Activated naive CD4-positive, alpha-beta T cell treated with anti-CD3 and anti-CD28 coated beads, Interleukin-2, amount 50 U/mL, for 72 hours (primary cell): ENCODE measurements around the gene TBC1D19. TPM values are rescaled to one million over a fixed set of nuclear protein-coding genes. Genes with fewer than 3 reads are reported as not detected.

Experiments
- ATAC-seq, 2 donors: fragments of 150-1000 bp; cut with Tn5 transposase; 2 replicates each; pipeline ENCODE4 v1.10.0; 2021; ENCODE audit warnings: mild to moderate bottlenecking in 2 of 2, moderate library complexity in 2 of 2
- DNase-seq, 2 donors: peaks; one replicate each; pipeline ENCODE4 v3.0.0; 2021 to 2022; ENCODE audit warnings: low spot score in 2 of 2
- H3K27ac Mint-ChIP-seq, 2 donors: one replicate each; pipeline ENCODE4 v1.8.0; 2022; ENCODE audit warnings: mild to moderate bottlenecking in 2 of 2, mixed read lengths in 2 of 2
- H3K36me3 Mint-ChIP-seq, 2 donors: one replicate each; pipeline ENCODE4 v1.8.0; 2022; ENCODE audit warnings: mixed read lengths in 2 of 2
- H3K9me3 Mint-ChIP-seq, 2 donors: one replicate each; pipeline ENCODE4 v1.8.0; 2022; ENCODE audit warnings: mixed read lengths in 2 of 2
- total RNA-seq, 2 donors: library from RNA; stranded (reverse); gene quantifications; one replicate each; pipeline ENCODE4 v1.2.3, GENCODE V29; 2022

Gene TBC1D19
- total RNA-seq, 2 donors from 2014 or later, result 4.8 to 5.5 TPM

DNA sequence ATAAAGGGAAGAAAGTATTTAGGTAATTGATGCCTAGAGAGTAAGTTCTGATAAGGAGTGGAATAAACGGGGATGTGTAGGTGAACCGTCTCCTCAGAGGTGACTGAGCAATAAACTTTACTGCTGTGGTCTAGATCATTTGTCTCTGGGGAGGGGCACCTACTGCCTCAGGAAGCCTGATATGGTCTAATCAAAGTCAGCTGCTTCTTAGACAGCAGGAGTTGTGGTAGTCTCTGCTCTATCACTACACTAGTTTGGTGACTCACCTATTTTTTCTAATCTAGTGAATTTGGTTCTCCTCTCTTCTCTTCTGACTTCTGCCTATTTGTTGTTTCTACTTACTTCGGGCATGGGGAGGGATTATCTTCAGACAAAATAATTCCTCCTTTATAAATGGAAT is 181.6 kb downstream of the TBC1D19 start:
- ATAC-seq (peak in 1 of 2 donors; percentile 64), DNase-seq (no peak)
- H3K27ac Mint-ChIP-seq, result no peak overlapping the region
- peaks cover 0 to 11% of the 10 kb centered on the region in 2 donors for H3K36me3 Mint-ChIP-seq
- no peaks in the 10 kb centered on the region for H3K9me3 Mint-ChIP-seq

- no peak for ATAC-seq
- Mint-ChIP-seq H3K36me3 (peaks cover 0 to 11% of the 10 kb centered on the region in 2 donors), H3K9me3 (no peaks in the 10 kb centered on the region), H3K27ac (no peak overlapping the region)
- no peak for DNase-seq
Observed at GRCh38 chr4:26766141-26766540, 182.3 kb downstream of the TBC1D19 start.

- Mint-ChIP-seq H3K27ac (no peak overlapping the region), H3K9me3 (no peaks in the 10 kb centered on the region), H3K36me3 (peaks cover 7 to 9% of the 10 kb centered on the region in 2 donors)
- no peak for DNase-seq
- ATAC-seq, result no peak
Observed at GRCh38 chr4:26772096-26772873, 188.4 kb downstream of the TBC1D19 start.

DNA sequence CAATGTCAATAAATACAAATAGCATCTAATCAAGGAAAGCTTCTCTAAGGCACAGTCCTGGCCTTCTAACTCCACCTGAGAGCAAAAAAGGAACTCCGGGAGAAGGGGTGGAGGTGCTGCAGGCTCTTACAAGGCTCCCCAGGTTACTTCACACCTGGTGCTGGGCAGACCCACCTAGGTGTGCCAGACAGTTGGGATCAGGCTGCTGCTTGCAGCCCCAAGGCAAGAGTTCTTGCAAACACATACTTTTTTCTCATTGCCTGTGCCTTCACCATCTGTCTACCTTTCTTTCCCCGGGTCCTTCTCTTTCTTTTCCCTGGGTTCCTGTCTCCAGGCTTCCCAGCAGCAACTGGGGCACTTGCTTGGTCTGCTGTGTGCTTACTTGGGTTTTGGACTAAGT is 195.3 kb downstream of the TBC1D19 start:
- no peak for DNase-seq
- Mint-ChIP-seq H3K9me3 (no peaks in the 10 kb centered on the region), H3K36me3 (peaks cover 0 to 6% of the 10 kb centered on the region in 2 donors), H3K27ac (no peak overlapping the region)
- ATAC-seq, result no peak

GRCh38 chr4:26779674-26780073 is 195.8 kb downstream of the TBC1D19 start:
- H3K27ac Mint-ChIP-seq, result no peak overlapping the region
- ATAC-seq, result no peak
- DNase-seq, result no peak
- peaks cover 0 to 6% of the 10 kb centered on the region in 2 donors for H3K36me3 Mint-ChIP-seq
- no peaks in the 10 kb centered on the region for H3K9me3 Mint-ChIP-seq

DNA sequence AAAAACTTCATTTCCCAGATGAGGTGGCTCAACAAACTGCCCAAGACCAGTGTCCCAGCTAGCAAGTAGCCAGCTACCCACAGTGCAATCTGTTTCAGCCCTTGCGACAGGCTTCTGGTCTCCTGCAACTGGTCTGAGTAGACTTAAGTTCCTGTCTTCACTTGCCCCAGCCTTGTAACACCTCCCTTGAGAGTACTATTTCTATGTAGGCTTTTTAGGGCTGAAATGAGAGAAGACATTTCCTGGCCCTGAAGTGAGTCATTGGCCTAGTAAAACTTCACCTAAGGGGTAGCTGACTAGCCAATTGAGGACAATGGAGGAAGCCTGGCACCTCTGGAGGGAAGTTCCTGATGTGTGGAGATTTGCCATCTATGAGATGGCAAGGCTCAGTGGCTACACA is 196.7 kb downstream of the TBC1D19 start:
- ATAC-seq (peak; percentile 67 to 74), DNase-seq (no peak)
- no peak overlapping the region for H3K27ac Mint-ChIP-seq
- peaks cover 0 to 6% of the 10 kb centered on the region in 2 donors for H3K36me3 Mint-ChIP-seq
- H3K9me3 Mint-ChIP-seq, result no peaks in the 10 kb centered on the region

GRCh38 chr4:26782168-26782829 is 198.4 kb downstream of the TBC1D19 start:
- no peak for ATAC-seq
- Mint-ChIP-seq H3K27ac (no peak overlapping the region), H3K36me3 (peaks cover 0 to 6% of the 10 kb centered on the region in 2 donors), H3K9me3 (no peaks in the 10 kb centered on the region)
- no peak for DNase-seq

DNA sequence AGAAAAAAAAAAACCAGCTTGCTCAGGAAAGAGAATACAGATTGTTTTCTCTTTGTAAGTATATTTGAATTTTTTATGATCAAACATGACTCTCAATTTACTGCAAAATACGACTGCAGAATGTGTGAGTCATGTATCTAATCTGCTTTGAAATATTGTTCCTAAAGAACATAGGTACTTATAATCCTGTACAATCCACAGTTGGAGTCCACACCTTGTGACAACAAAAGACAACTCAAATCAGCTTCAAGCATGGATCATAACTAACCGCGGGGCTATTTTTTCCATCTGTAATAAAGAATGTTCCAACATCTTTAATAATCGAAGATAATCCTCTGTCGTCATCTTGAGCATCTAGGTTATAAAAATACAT is 198.9 kb downstream of the TBC1D19 start:
- DNase-seq (no peak), ATAC-seq (no peak)
- no peaks in the 10 kb centered on the region for H3K9me3 Mint-ChIP-seq
- H3K27ac Mint-ChIP-seq, result no peak overlapping the region
- peaks cover 0 to 6% of the 10 kb centered on the region in 2 donors for H3K36me3 Mint-ChIP-seq

DNA sequence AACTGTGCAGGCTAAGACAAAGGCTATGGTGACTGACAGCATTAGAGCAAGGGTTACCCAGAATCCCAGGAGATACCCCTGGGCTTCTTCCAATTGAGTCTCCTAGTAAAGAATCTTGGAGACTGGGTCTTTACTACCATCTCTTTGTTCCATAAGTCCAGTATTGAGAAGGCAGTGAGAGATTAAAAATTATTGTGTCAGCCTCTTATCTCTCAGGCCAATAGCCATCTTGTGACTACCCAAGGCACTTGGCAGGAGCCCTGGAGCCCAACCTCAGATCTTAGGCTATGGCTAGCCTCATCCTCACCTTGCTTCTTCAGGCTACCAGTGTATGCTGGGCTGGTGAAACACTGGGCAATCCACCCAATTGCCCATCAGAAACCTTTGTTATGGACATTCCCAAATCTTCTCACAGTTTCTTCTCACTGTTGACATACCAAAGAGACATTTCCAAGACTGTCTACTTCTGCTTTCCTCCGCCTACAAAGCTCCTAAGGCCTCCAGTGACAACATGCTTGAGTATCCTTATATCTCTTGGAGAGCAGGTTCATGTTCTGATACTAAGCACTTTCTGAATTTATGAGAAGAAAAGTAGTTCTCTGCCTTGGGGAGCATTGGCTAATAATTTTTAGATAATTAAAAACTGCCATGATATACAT is 200.5 kb downstream of the TBC1D19 start:
- peaks cover 0 to 10% of the 10 kb centered on the region in 2 donors for H3K36me3 Mint-ChIP-seq
- ATAC-seq (no peak), DNase-seq (no peak)
- peaks cover 0 to 2% of the 10 kb centered on the region in 2 donors for H3K9me3 Mint-ChIP-seq
- H3K27ac Mint-ChIP-seq, result peak overlapping the region in 1 of 2 donors; percentile 35

DNA sequence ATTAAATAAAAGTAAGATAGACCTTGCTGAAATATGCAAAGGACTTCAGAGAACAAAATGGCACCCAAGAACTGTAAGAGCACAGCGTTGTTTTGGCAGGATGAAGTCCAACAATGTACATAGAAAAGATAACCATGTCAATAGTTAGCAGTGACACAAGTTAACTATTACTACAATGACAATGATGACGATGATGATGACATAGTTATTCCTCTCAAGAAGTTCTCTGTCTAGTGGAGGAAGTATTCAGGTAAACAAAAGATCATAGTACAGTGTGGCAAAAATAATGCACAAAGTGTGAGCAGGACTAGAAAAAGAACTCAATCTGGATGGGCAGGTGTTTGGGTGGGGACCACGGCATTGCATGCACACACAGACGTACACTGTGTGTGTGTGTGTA is 201.4 kb downstream of the TBC1D19 start:
- H3K27ac Mint-ChIP-seq, result no peak overlapping the region
- DNase-seq (no peak), ATAC-seq (no peak)
- peaks cover 0 to 7% of the 10 kb centered on the region in 2 donors for H3K9me3 Mint-ChIP-seq
- H3K36me3 Mint-ChIP-seq, result peaks cover 0 to 15% of the 10 kb centered on the region in 2 donors

DNA sequence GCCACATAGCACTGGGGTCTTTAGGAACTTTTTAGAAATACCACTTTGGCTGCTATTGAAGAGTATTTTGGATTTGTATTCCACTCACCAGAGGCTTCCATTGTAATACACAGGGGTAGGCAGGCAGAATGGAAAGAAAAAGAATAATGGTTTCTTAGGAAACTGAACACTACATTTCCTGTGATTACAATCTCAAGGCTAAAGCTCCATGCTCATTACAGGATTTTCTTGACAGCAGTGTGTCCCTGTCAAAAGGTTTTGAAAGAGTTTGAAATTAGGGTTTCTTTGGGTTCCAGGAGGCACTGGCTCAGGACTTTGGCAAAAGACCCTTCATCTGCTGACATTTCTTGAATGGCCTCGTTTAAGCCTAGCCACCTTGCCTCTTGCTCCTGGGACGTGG is 201.9 kb downstream of the TBC1D19 start:
- no peak overlapping the region for H3K27ac Mint-ChIP-seq
- DNase-seq, result no peak
- H3K9me3 Mint-ChIP-seq, result peaks cover 0 to 7% of the 10 kb centered on the region in 2 donors
- peaks cover 0 to 15% of the 10 kb centered on the region in 2 donors for H3K36me3 Mint-ChIP-seq
- no peak for ATAC-seq

- peaks cover 0 to 7% of the 10 kb centered on the region in 2 donors for H3K9me3 Mint-ChIP-seq
- peaks cover 0 to 15% of the 10 kb centered on the region in 2 donors for H3K36me3 Mint-ChIP-seq
- ATAC-seq, result no peak
- DNase-seq, result no peak
- H3K27ac Mint-ChIP-seq, result no peak overlapping the region
Observed at GRCh38 chr4:26786916-26787315, 203.0 kb downstream of the TBC1D19 start.

GRCh38 chr4:26787461-26788340 is 203.8 kb downstream of the TBC1D19 start:
- peak; percentile 93 to 96 for ATAC-seq
- peak overlapping the region; percentile 12 to 41 for H3K27ac Mint-ChIP-seq
- peak in 1 of 2 donors; percentile 42 for DNase-seq
- peaks cover 0 to 7% of the 10 kb centered on the region in 2 donors for H3K9me3 Mint-ChIP-seq
- peaks cover 0 to 15% of the 10 kb centered on the region in 2 donors for H3K36me3 Mint-ChIP-seq

GRCh38 chr4:26788341-26788733 is 204.5 kb downstream of the TBC1D19 start:
- Mint-ChIP-seq H3K27ac (peak overlapping the region in 1 of 2 donors; percentile 41), H3K9me3 (peaks cover 0 to 7% of the 10 kb centered on the region in 2 donors), H3K36me3 (peaks cover 0 to 10% of the 10 kb centered on the region in 2 donors)
- DNase-seq, result no peak
- ATAC-seq, result peak; percentile 72 to 79

DNA sequence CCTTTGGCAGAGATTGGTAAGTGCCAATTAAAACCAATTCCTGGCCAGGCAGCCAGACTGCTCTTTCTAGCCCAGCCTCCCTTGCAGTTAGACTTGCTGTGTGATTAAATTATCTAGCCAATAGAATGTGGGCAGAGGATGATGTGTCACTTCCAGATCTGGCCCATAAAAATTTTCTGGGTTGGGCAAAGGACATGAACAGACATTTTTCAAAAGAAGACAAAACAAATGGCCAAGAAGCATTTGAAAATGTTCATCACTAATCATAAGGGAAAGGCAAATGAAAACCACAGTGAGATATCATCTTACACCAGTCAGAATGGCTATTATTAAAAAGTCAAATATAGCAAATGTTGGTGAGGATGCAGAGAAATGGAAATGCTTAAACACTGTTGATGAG is 205.3 kb downstream of the TBC1D19 start:
- DNase-seq, result no peak
- Mint-ChIP-seq H3K36me3 (peaks cover 0 to 9% of the 10 kb centered on the region in 2 donors), H3K27ac (no peak overlapping the region), H3K9me3 (peaks cover 0 to 7% of the 10 kb centered on the region in 2 donors)
- no peak for ATAC-seq

GRCh38 chr4:26791346-26791745 is 207.5 kb downstream of the TBC1D19 start:
- no peak for ATAC-seq
- H3K27ac Mint-ChIP-seq, result no peak overlapping the region
- no peak for DNase-seq
- H3K9me3 Mint-ChIP-seq, result peaks cover 0 to 7% of the 10 kb centered on the region in 2 donors
- peaks cover 0 to 9% of the 10 kb centered on the region in 2 donors for H3K36me3 Mint-ChIP-seq
